GM19023 (cell line): ENCODE results near the gene ALDOC.

Experiments used
- ATAC-seq: cut with Tn5 transposase; IDR thresholded peaks from one replicate; pipeline ENCODE4 v1.9.1; 2021; ENCODE audit warnings: mild to moderate bottlenecking, moderate library complexity; ENCODE audit not compliant: unreplicated experiment

ALDOC gene

GRCh38 chr17:28553000-28553505 is 23.6 kb downstream of the ALDOC start:
- no peak for ATAC-seq

- peak; percentile 48 for ATAC-seq
Observed at GRCh38 chr17:28552176-28552999, 24.3 kb downstream of the ALDOC start, which contains the start of gene UNC119. Gene UNC119 (minus strand): TSS chr17:28552624. CDS start chr17:28552557, 67 bp downstream.

- ATAC-seq = no peak
Observed at GRCh38 chr17:28551421-28552175, 25.1 kb downstream of the ALDOC start.

- ATAC-seq = no peak
Observed at GRCh38 chr17:28550858-28551257, 25.8 kb downstream of the ALDOC start.

GRCh38 chr17:28549236-28550132 is 27.2 kb downstream of the ALDOC start:
- ATAC-seq = no peak

- no peak for ATAC-seq
Observed at GRCh38 chr17:28548417-28549130, 28.1 kb downstream of the ALDOC start.

GRCh38 chr17:28547623-28548416 is 28.9 kb downstream of the ALDOC start:
- ATAC-seq = peak; percentile 33

- no peak for ATAC-seq
Observed at GRCh38 chr17:28547096-28547622, 29.5 kb downstream of the ALDOC start.

- no peak for ATAC-seq
Observed at GRCh38 chr17:28545787-28546415, 30.8 kb downstream of the ALDOC start.

- ATAC-seq = no peak
Observed at GRCh38 chr17:28545141-28545503, 31.6 kb downstream of the ALDOC start.

GRCh38 chr17:28544402-28545140 is 32.1 kb downstream of the ALDOC start:
- ATAC-seq = no peak

GRCh38 chr17:28541439-28541838 is 35.3 kb downstream of the ALDOC start:
- no peak for ATAC-seq

- no peak for ATAC-seq
Observed at GRCh38 chr17:28540231-28540630, 36.5 kb downstream of the ALDOC start.

GRCh38 chr17:28538296-28538895 is 38.3 kb downstream of the ALDOC start:
- no peak for ATAC-seq

GRCh38 chr17:28537219-28537610 is 39.5 kb downstream of the ALDOC start:
- ATAC-seq = no peak

GRCh38 chr17:28536532-28537218 is 40.0 kb downstream of the ALDOC start:
- ATAC-seq = no peak

GRCh38 chr17:28534740-28535375 is 41.8 kb downstream of the ALDOC start:
- no peak for ATAC-seq
